H1 (cell line): ENCODE measurements around the gene ASAP2. TPM values are rescaled to one million over a fixed set of nuclear protein-coding genes. Genes with fewer than 3 reads are reported as not detected.

Source experiments
- CTCF ChIA-PET: fragments of 300-600 bp; sonication (Branson Sonifier 250); formaldehyde crosslinking; loops from one replicate; lab custom pipeline; 2021; ENCODE audit not compliant: partially characterized antibody; lab: Charles Lee
- POLR2A ChIA-PET: fragments of 300-600 bp; sonication (Branson Sonifier 250); formaldehyde crosslinking; loops from one replicate; lab custom pipeline; 2021; ENCODE audit warnings: inconsistent platforms; ENCODE audit not compliant: partially characterized antibody; lab: Charles Lee
- DNase-seq, 2 experiments: peaks; one replicate each; pipeline versions ENCODE4 v3.0.0 to v3.0.0-alpha.2; 2010 to 2022; ENCODE audit warnings: low spot score in 2 of 2, low read depth in 1 of 2, mixed read lengths in 1 of 2
- FAIRE-seq: peaks from 2 replicates; lab custom pipeline; 2011; peaks lifted over from hg19 to GRCh38; lab: Jason Lieb, UNC
- H2AFZ ChIP-seq: 2 replicates; pipeline ENCODE4 v1.8.1; 2012; ENCODE audit warnings: low read length, inconsistent platforms
- H2AK5ac ChIP-seq: 2 replicates; pipeline ENCODE4 v1.6.1; 2013; ENCODE audit warnings: low read depth, low read length
- H2BK120ac ChIP-seq: replicated peaks from 2 replicates; pipeline ENCODE3; 2013; ENCODE audit warnings: low read depth, low read length, inconsistent platforms
- H2BK12ac ChIP-seq: 2 replicates; pipeline ENCODE4 v1.6.1; 2013; ENCODE audit warnings: low read depth, low read length
- H2BK15ac ChIP-seq: 2 replicates; pipeline ENCODE4 v1.6.1; 2013; ENCODE audit warnings: low read length
- H2BK20ac ChIP-seq: 2 replicates; pipeline ENCODE4 v1.6.1; 2013; ENCODE audit warnings: low read length
- H2BK5ac ChIP-seq: 2 replicates; pipeline ENCODE4 v1.6.1; 2013; ENCODE audit warnings: low read depth, low read length
- H3K14ac ChIP-seq: 2 replicates; pipeline ENCODE4 v1.6.1; 2013; ENCODE audit warnings: inconsistent platforms; ENCODE audit not compliant: insufficient read length
- H3K18ac ChIP-seq: 2 replicates; pipeline ENCODE4 v1.6.1; 2013; ENCODE audit warnings: low read length; ENCODE audit errors: extremely low read depth
- H3K23ac ChIP-seq: 2 replicates; pipeline ENCODE4 v1.6.1; 2013; ENCODE audit warnings: inconsistent platforms; ENCODE audit not compliant: insufficient read length
- H3K23me2 ChIP-seq: 2 replicates; pipeline ENCODE4 v1.6.1; 2013; ENCODE audit warnings: low read depth, low read length
- H3K27ac ChIP-seq: 2 replicates; pipeline ENCODE4 v1.6.1; 2011; ENCODE audit warnings: low read depth, low read length, inconsistent platforms
- H3K27me3 ChIP-seq, 4 experiments: replicated peaks in 1 of 4; 1 replicate in 1 of 4; 2 replicates in 3 of 4; pipeline versions ENCODE4 v1.6.1 to v1.8.1; 2011 to 2013; ENCODE audit warnings: low read length in 3 of 4, mild to moderate bottlenecking in 3 of 4, inconsistent platforms in 2 of 4, mixed read lengths in 2 of 4, moderate library complexity in 1 of 4; ENCODE audit not compliant: control insufficient read depth in 3 of 4, insufficient read depth in 3 of 4; ENCODE audit errors: extremely low read depth in 1 of 4
- H3K36me3 ChIP-seq, 4 experiments: 2 replicates each; pipeline versions ENCODE4 v1.6.1 to v1.8.1; 2011 to 2013; ENCODE audit warnings: mild to moderate bottlenecking in 4 of 4, low read length in 3 of 4, moderate library complexity in 2 of 4, control low read depth in 1 of 4, inconsistent platforms in 1 of 4; ENCODE audit not compliant: insufficient read depth in 4 of 4, control insufficient read depth in 2 of 4
- H3K4ac ChIP-seq: replicated peaks from 2 replicates; pipeline ENCODE3; 2013; ENCODE audit warnings: low read length, low read depth, mixed read lengths, inconsistent platforms; ENCODE audit not compliant: insufficient read length
- H3K4me1 ChIP-seq, 4 experiments: replicated peaks in 1 of 4; 1 replicate in 1 of 4; 2 replicates in 3 of 4; pipeline versions ENCODE4 v1.6.1 to v1.8.1; 2011 to 2013; ENCODE audit warnings: low read length in 3 of 4, inconsistent platforms in 2 of 4, mixed read lengths in 1 of 4; ENCODE audit not compliant: insufficient read depth in 4 of 4, control insufficient read depth in 3 of 4
- H3K4me2 ChIP-seq, 2 experiments: 2 replicates each; pipeline versions ENCODE4 v1.6.1 to v1.8.1; 2011 to 2013; ENCODE audit warnings: low read depth in 2 of 2, low read length in 2 of 2, control low read depth in 1 of 2, inconsistent platforms in 1 of 2, mild to moderate bottlenecking in 1 of 2; ENCODE audit not compliant: insufficient read depth in 1 of 2
- H3K4me3 ChIP-seq, 4 experiments: fragments of 200-600, 300-600 bp in 1 of 4; sonication (generic), shearing (Covaris generic), sonication (Bioruptor Twin) in 1 of 4; 2 replicates each; pipeline versions ENCODE4 v1.5.1 to v1.8.1; 2011 to 2016; ENCODE audit warnings: low read length in 4 of 4, low read depth in 3 of 4, control low read depth in 2 of 4, inconsistent platforms in 2 of 4, mild to moderate bottlenecking in 2 of 4, mixed read lengths in 1 of 4, moderate library complexity in 1 of 4; ENCODE audit not compliant: insufficient read depth in 2 of 4; ENCODE audit errors: extremely low read depth in 1 of 4
- H3K56ac ChIP-seq: replicated peaks from 2 replicates; pipeline ENCODE3; 2013; ENCODE audit warnings: low read depth, mild to moderate bottlenecking, mixed read lengths, low read length, inconsistent platforms; ENCODE audit not compliant: insufficient read length
- H3K79me1 ChIP-seq: 2 replicates; pipeline ENCODE4 v1.6.1; 2013; ENCODE audit warnings: low read depth, low read length, control low read depth
- H3K79me2 ChIP-seq, 2 experiments: 2 replicates each; pipeline versions ENCODE4 v1.6.1 to v1.8.1; 2012 to 2013; ENCODE audit warnings: low read length in 2 of 2, mild to moderate bottlenecking in 2 of 2, inconsistent platforms in 1 of 2; ENCODE audit not compliant: insufficient read depth in 2 of 2, control insufficient read depth in 1 of 2
- H3K9ac ChIP-seq, 4 experiments: replicated peaks in 1 of 4; 1 replicate in 1 of 4; 2 replicates in 3 of 4; pipeline versions ENCODE4 v1.6.1 to v1.8.1; 2011 to 2013; ENCODE audit warnings: low read depth in 3 of 4, low read length in 3 of 4, control low read depth in 2 of 4, mild to moderate bottlenecking in 2 of 4, moderate library complexity in 2 of 4, inconsistent platforms in 1 of 4; ENCODE audit errors: extremely low read depth in 1 of 4
- H3K9me3 ChIP-seq, 2 experiments: 2 replicates each; pipeline versions ENCODE4 v1.6.1 to v1.8.1; 2012 to 2013; ENCODE audit warnings: mild to moderate bottlenecking in 2 of 2, moderate library complexity in 2 of 2, control low read depth in 1 of 2, inconsistent platforms in 1 of 2, low read depth in 1 of 2, low read length in 1 of 2, mixed read lengths in 1 of 2; ENCODE audit not compliant: insufficient read depth in 2 of 2
- H4K20me1 ChIP-seq, 2 experiments: replicated peaks in 1 of 2; 2 replicates each; pipeline versions ENCODE3 to v1.8.1; 2011 to 2013; ENCODE audit warnings: inconsistent platforms in 2 of 2, low read length in 2 of 2, mild to moderate bottlenecking in 1 of 2; ENCODE audit not compliant: insufficient read depth in 2 of 2, control insufficient read depth in 1 of 2
- H4K5ac ChIP-seq: 2 replicates; pipeline ENCODE4 v1.6.1; 2013; ENCODE audit warnings: low read length, low read depth, mixed read lengths, inconsistent platforms; ENCODE audit not compliant: insufficient read length
- H4K8ac ChIP-seq: 2 replicates; pipeline ENCODE4 v1.8.0; 2013; ENCODE audit warnings: mild to moderate bottlenecking, moderate library complexity, low read length, inconsistent platforms; ENCODE audit not compliant: insufficient read depth; ENCODE audit errors: extremely low read depth
- H4K91ac ChIP-seq: replicated peaks from 2 replicates; pipeline ENCODE3; 2013; ENCODE audit warnings: low read length, mixed read lengths, inconsistent platforms; ENCODE audit not compliant: insufficient read length
- RNF2 ChIP-seq: fragments of 200-900, 300-1000 bp; sonication (generic); IDR thresholded peaks from 2 replicates; pipeline ENCODE4 v1.7.1; 2016; ENCODE audit warnings: borderline replicate concordance, low read depth, mild to moderate bottlenecking, antibody characterized with exemption, low read length; ENCODE audit not compliant: poor library complexity, severe bottlenecking; ENCODE audit errors: missing control alignments
- TAF7 ChIP-seq: optimal IDR thresholded peaks from 2 replicates; pipeline ENCODE3; 2011; ENCODE audit warnings: low read depth, mild to moderate bottlenecking, inconsistent platforms, low read length, moderate library complexity, borderline replicate concordance
- WGBS, 2 experiments: shearing (Covaris generic) in 1 of 2; methylation state at CpG; one replicate each; pipeline versions ENCODE4 v1.1.6 to v1.1.7; 2013 to 2015; ENCODE audit warnings: low lambda C conversion rate in 2 of 2, mixed read lengths in 2 of 2, inconsistent platforms in 1 of 2, low coverage in 1 of 2, missing lambda C conversion rate in 1 of 2; ENCODE audit not compliant: insufficient replicate concordance in 2 of 2, insufficient coverage in 1 of 2, insufficient read length in 1 of 2; ENCODE audit errors: extremely low coverage in 1 of 2, missing lambda C conversion rate in 1 of 2; 5-methylcytosine and 5-hydroxymethylcytosine counted together
- polyA plus RNA-seq, 7 experiments: library from polyadenylated mRNA; depleted of rRNA in 3 of 7; stranded (reverse) in 5 of 7; unstranded in 2 of 7; fragments of >200 nt in 5 of 7; fragments of 200-250 nt in 2 of 7; gene quantifications; 1 replicate in 5 of 7; 2 replicates in 1 of 7; 4 replicates in 1 of 7; pipeline versions ENCODE4 v1.2.1 to v1.2.3, GENCODE V29; 2011 to 2013; ENCODE audit warnings: missing spikeins in 2 of 7, mixed read lengths in 2 of 7
- total RNA-seq: library from RNA; stranded (reverse); fragmentation: NEBNext Ultra II Directional; extraction: Animal tissue kit (Norgen Biotek cat#: 25700); gene quantifications from 2 replicates; pipeline ENCODE4 v1.2.1, GENCODE V29; 2021

Gene ASAP2
- total and polyA plus RNA-seq, 2 of the 8 experiments (the other 6 are each of a cell fraction or from before 2014, with no cell fraction given): 10.2 to 18.7 TPM

GRCh38 chr2:9347411-9347881, 140.8 kb downstream of the ASAP2 start:
- no peak overlapping the region for H3K4ac ChIP-seq
- no peak overlapping the region for H3K18ac ChIP-seq
- no peak for DNase-seq
- no peaks in the 10 kb centered on the region for H3K79me1 ChIP-seq
- H3K56ac ChIP-seq: no peak overlapping the region
- no peak overlapping the region for H4K91ac ChIP-seq
- H3K23me2 ChIP-seq: no peaks in the 10 kb centered on the region
- WGBS, 2 experiments: 83% methylated on average over 6 of the region's 6 CpGs; no CpG with 5 or more reads in 1 of the 2 experiments
- H3K4me2 ChIP-seq: no peak overlapping the region
- POLR2A ChIA-PET: no interaction called here
- no peaks in the 10 kb centered on the region for H3K9me3 ChIP-seq
- no peak overlapping the region for H2BK15ac ChIP-seq
- no peaks in the 10 kb centered on the region for H3K79me2 ChIP-seq
- H2BK20ac ChIP-seq: no peak overlapping the region
- H3K23ac ChIP-seq: no peak overlapping the region
- CTCF ChIA-PET: interaction anchor here (0.7 to 4.1 kb wide), 5 partner anchors 8 to 234 kb away, joined by 3 to 18 read pairs (median 6); no protein-coding TSS in a partner anchor
- peaks cover 0 to 7% (median 2%) of the 10 kb centered on the region in 4 experiments; a peak in 6 of 7 replicates for H3K4me1 ChIP-seq
- no peak overlapping the region for H3K27ac ChIP-seq
- no peak overlapping the region for H3K14ac ChIP-seq
- no peak overlapping the region for H4K5ac ChIP-seq
- H2BK120ac ChIP-seq: no peak overlapping the region
- FAIRE-seq: no peak
- H2BK5ac ChIP-seq: no peak overlapping the region
- H4K8ac ChIP-seq: no peak overlapping the region
- H2BK12ac ChIP-seq: no peak overlapping the region
- no peak overlapping the region for H2AK5ac ChIP-seq
- H4K20me1 ChIP-seq: no peaks in the 10 kb centered on the region
- H3K36me3 ChIP-seq: peaks cover 0 to 7% (median 1%) of the 10 kb centered on the region in 4 experiments; a peak in 1 of 8 replicates
- no peak overlapping the region for H2AFZ ChIP-seq
- no peak overlapping the region for H3K4me3 ChIP-seq
- TF ChIP-seq TAF7 (no peak), RNF2 (no peak)
- no peak overlapping the region for H3K9ac ChIP-seq
- no peaks in the 10 kb centered on the region for H3K27me3 ChIP-seq
